Epithelial cell of prostate (primary cell): ENCODE measurements around the gene GJD4.

Source experiments
- DNase-seq: peaks from one replicate; pipeline ENCODE4 v3.0.0-alpha.2; 2011; ENCODE audit warnings: low read depth, low spot score
- H3K27ac ChIP-seq: fragments of 450-650 bp; 2 replicates; pipeline ENCODE4 v1.5.1; 2017; ENCODE audit warnings: mild to moderate bottlenecking

Gene GJD4

GRCh38 chr10:35577926-35578617 lies 27.1 kb upstream of the GJD4 start:
- no peak for DNase-seq
- H3K27ac ChIP-seq = no peak overlapping the region

GRCh38 chr10:35578618-35578956 lies 26.6 kb upstream of the GJD4 start:
- DNase-seq = no peak

DNA sequence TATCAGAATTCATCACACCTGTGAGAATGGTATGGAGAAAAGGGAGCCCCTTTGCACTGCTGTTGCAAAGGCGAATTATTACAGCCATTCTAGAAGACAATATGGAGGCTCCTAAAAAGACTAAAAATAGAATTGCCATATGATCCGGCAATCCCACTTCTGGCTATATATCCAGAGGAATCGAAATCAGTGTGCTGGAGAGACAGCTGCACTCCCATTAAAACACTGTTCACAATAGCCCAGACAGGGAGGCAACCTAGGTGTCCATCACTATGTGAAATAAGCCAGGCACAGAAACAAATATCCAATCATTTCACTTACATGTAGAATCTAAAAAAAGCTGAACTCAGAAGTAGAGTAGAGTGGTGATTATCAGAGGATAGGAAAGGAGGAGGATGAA lies 26.0 kb upstream of the GJD4 start:
- H3K27ac ChIP-seq = no peak overlapping the region
- no peak for DNase-seq

More at GRCh38 chr10:35578618-35578956, 26.6 kb upstream of the GJD4 start:
- no peak overlapping the region for H3K27ac ChIP-seq

GRCh38 chr10:35579726-35580422 lies 25.3 kb upstream of the GJD4 start:
- no peak for DNase-seq
- no peak overlapping the region for H3K27ac ChIP-seq

DNA sequence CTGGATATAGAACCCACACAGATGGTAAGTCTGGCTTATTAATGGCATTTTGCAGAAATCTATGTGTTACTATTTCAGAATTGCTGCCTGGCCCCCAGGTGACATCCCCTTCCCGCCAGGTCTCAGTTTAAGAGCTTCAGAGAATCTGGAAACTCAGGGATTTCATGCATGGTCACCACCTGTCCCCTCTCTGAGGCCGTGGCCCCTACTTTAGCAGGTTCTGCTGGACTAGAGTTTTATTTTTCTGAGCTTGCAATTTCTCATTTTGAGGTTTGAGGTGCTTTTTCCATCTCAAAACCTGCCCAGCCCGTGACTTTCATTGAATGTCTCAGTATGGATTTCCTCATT lies 24.7 kb upstream of the GJD4 start:
- no peak overlapping the region for H3K27ac ChIP-seq
- no peak for DNase-seq

- DNase-seq = no peak
- no peak overlapping the region for H3K27ac ChIP-seq
Measured at GRCh38 chr10:35581655-35582054, 23.5 kb upstream of the GJD4 start.

- DNase-seq = no peak
- H3K27ac ChIP-seq = no peak overlapping the region
Measured at GRCh38 chr10:35584946-35585345, 20.2 kb upstream of the GJD4 start.

DNA sequence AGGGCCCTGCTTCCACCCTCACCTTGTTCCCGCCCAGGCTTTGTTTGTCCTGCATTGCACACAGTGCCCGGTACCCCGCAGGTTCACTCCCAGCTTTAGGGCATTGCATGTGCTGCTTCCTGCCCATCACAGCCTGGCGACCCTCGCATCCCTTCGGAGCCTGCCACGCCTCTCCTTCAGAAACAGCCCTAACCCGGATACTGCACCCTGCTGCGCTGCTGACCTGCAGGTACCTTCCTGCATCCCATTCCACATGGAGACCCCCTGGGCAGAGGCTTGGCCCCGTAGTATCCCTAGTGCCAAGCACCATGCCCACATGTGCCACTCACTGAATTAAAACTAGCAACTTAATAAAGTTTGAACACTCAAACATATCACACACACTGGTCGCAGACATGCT lies 19.8 kb upstream of the GJD4 start:
- DNase-seq = no peak

DNA sequence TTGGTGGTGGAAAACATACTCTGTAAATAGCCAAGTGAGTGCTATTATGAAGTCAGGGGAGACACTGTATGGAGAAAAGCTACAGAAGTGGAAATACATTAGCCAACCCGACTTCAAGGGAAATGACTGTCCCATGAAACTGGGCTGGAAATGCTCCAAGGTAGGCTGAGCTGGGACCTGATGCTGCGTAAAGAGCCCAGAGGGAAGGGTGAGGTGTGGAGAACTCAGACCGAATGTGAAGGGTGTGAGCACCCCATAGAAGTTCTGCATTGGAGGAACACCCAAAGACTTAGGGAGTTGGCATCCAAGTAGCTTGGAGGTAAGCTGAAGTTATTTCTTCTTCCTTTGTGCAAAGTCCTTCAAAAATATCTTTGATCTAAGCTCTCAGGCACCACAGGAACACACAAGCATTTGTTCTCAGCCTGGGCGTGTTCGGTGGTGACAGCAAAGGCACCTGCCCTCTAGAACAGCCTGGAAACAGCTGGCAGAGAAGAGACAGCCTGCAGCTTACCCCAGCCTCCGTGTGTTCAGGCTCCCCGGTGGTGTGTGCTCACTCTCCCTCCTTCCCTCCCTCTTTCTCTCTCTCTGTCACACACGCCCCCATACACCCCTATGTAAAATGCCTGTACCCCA lies 19.1 kb upstream of the GJD4 start:
- no peak for DNase-seq
- H3K27ac ChIP-seq = no peak overlapping the region

More for the DNA sequence above, 19.8 kb upstream of the GJD4 start:
- H3K27ac ChIP-seq = no peak overlapping the region

- H3K27ac ChIP-seq = no peak overlapping the region
- no peak for DNase-seq
Measured at GRCh38 chr10:35588836-35589235, 16.3 kb upstream of the GJD4 start.

- H3K27ac ChIP-seq = no peak overlapping the region
- DNase-seq = no peak
Measured at GRCh38 chr10:35592441-35592840, 12.7 kb upstream of the GJD4 start.

DNA sequence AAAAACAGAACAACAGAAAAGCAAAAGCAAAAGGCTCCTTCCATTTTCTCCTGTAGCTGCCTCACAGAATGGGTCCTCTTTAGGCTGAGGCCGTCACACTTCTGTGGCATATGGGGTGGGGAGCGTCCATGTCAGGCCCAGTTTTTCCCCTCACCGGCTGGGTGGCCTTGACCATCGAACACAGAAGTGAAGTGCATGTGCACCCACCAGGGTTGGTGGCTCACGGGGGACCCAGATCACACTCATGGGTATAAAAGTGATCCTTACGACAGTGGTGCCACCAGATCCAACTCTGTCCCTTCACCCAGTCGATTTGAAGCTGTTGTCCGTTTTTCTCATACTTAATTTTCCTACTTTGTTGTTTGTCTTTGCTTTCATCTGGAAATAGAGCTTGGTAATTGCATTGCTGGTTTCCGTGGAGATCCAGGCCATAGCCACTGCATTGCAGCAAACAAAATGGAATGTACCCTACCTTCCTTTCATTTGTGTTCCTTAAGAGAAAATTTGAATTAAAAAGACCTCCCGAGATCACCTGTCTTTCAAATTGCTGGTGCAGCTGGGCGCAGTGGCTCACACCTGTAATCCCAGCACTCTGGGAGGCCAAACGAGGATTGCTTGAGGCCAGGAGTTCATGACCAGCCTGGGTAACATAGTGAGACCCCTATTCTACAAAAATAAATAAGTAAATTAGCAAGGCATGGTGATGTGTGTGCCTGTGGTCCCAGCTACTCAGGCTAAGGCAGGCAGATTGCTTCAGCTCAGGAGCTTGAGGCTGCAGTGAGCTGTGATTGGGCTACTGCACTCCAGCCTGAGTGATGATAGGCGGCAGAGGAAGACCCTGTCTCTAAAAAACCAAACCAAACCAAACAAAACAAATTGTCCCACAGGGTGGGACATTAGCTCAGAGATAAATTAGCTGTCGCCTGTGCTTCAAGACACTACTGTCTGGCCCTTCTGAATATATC lies 10.7 kb upstream of the GJD4 start:
- no peak for DNase-seq
- H3K27ac ChIP-seq = no peak overlapping the region

DNA sequence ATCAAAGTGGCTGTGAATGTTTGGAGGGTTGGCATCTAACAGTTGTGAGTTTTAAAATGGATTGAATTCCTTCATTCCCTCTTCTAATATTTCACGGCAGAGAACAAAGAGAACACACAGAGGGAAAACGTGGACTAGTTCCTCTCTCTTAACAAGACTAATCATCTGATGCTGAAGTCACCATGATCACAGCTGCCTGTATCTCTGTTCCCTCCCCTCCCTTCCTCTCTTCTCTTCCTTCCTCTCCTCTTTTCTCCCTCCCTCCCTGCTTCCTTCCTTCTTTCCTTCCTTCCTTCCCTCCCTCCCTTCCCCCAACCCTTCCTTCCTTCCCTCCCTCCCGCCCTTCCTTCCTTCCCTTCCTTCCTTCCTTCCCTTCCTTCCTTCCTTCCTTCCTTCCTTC lies 10.0 kb upstream of the GJD4 start:
- no peak for DNase-seq
- H3K27ac ChIP-seq = no peak overlapping the region

DNA sequence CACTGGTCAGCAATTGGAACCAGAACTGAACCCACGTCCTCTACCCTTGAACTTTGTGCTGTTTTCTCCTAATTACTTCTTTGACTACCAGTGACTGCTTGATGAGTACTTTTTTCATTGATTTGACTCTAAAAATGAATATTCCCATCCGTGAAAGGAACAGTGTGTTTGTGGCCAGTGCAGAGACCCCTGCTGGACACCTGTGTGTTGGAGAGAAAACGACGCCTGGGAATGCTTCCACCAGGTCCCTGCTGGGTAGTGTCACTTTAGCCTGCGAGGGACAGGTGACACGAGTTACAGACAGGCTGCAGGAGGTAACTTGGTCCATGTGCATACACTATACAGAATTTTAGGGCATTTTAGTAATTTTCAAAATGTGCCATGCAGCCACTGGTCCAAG lies 6.8 kb upstream of the GJD4 start:
- H3K27ac ChIP-seq = no peak overlapping the region
- no peak for DNase-seq

GRCh38 chr10:35600193-35600592 lies 4.9 kb upstream of the GJD4 start:
- no peak for DNase-seq
- H3K27ac ChIP-seq = no peak overlapping the region

- DNase-seq = no peak
Measured at GRCh38 chr10:35606430-35606829, 1.3 kb downstream of the GJD4 start.

DNA sequence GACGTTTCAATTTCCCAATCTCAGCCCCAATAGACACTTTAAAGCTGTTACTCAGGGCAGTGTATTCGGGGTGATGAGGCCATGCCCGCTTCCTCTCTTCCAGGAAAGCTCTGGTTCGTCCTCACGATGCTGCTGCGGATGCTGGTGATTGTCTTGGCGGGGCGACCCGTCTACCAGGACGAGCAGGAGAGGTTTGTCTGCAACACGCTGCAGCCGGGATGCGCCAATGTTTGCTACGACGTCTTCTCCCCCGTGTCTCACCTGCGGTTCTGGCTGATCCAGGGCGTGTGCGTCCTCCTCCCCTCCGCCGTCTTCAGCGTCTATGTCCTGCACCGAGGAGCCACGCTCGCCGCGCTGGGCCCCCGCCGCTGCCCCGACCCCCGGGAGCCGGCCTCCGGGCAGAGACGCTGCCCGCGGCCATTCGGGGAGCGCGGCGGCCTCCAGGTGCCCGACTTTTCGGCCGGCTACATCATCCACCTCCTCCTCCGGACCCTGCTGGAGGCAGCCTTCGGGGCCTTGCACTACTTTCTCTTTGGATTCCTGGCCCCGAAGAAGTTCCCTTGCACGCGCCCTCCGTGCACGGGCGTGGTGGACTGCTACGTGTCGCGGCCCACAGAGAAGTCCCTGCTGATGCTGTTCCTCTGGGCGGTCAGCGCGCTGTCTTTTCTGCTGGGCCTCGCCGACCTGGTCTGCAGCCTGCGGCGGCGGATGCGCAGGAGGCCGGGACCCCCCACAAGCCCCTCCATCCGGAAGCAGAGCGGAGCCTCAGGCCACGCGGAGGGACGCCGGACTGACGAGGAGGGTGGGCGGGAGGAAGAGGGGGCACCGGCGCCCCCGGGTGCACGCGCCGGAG lies 2.6 kb downstream of the GJD4 start:
- no peak for DNase-seq
- H3K27ac ChIP-seq = no peak overlapping the region

More at GRCh38 chr10:35606430-35606829, 1.3 kb downstream of the GJD4 start:
- H3K27ac ChIP-seq = no peak overlapping the region

DNA sequence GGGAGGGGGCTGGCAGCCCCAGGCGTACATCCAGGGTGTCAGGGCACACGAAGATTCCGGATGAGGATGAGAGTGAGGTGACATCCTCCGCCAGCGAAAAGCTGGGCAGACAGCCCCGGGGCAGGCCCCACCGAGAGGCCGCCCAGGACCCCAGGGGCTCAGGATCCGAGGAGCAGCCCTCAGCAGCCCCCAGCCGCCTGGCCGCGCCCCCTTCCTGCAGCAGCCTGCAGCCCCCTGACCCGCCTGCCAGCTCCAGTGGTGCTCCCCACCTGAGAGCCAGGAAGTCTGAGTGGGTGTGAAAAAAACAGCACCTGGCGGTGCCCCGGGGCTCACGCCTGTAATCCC lies 3.2 kb downstream of the GJD4 start:
- DNase-seq = no peak

DNA sequence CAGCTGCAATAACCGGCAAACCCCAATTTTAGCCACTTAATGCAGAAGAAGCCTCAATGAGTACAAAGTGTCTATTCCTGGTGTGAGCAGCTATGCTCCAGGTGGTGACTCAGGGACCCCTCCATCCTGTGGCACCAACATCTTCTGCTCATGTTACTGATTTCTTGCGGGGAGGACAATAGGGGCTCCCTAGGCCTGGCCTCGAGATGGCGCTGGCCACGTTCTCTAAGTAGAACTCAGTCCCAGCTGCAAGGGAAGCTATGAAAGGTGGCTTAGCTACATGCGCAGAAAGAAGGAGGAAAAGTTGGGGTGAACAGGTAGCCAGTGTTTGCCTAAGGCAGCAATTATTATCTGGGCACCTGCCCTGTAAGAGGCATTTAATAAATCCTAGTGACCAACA lies 6.6 kb downstream of the GJD4 start:
- H3K27ac ChIP-seq = no peak overlapping the region
- no peak for DNase-seq

More for the DNA sequence above, 3.2 kb downstream of the GJD4 start:
- H3K27ac ChIP-seq = no peak overlapping the region
